Tibial nerve (tissue), 4 donors: ENCODE data around the gene FNTB. TPM values are rescaled to one million over a fixed set of nuclear protein-coding genes. Genes with fewer than 3 reads are reported as not detected.
A peak's percentile ranks its signal among the peaks of the same experiment; 100 is the strongest.

Experiments
- DNase-seq, 2 donors: peaks; one replicate each; pipeline ENCODE4 v3.0.0-alpha.2; 2019; ENCODE audit warnings: low spot score in 2 of 2
- H3K27ac ChIP-seq, 4 donors: fragments of 200-600 bp; sonication (generic) in 3 of 4; one replicate each; pipeline ENCODE4 v1.5.1; 2017 to 2019; ENCODE audit warnings: mild to moderate bottlenecking in 1 of 4
- H3K27me3 ChIP-seq, 2 donors: fragments of 200-600 bp; sonication (generic) in 1 of 2; one replicate each; pipeline versions ENCODE4 v1.5.1 to v1.6.0; 2017 to 2019
- H3K36me3 ChIP-seq, 3 donors: fragments of 200-600 bp; sonication (generic); one replicate each; pipeline ENCODE4 v1.5.1; 2018 to 2019
- H3K4me1 ChIP-seq, 4 donors: fragments of 200-600 bp; sonication (generic) in 3 of 4; one replicate each; pipeline ENCODE4 v1.5.1; 2017 to 2019
- H3K4me3 ChIP-seq, 4 donors: fragments of 200-600 bp; sonication (generic) in 3 of 4; one replicate each; pipeline ENCODE4 v1.5.1; 2017 to 2019; ENCODE audit warnings: mild to moderate bottlenecking in 1 of 4, moderate library complexity in 1 of 4
- H3K9me3 ChIP-seq, 4 donors: fragments of 200-600 bp; sonication (generic) in 3 of 4; one replicate each; pipeline ENCODE4 v1.5.1; 2017 to 2019
- EP300 ChIP-seq, 2 donors: sonication (generic); formaldehyde crosslinking; IDR thresholded peaks; one replicate each; pipeline ENCODE4 v1.6.1; 2017; ENCODE audit warnings: antibody characterized with exemption in 2 of 2, mild to moderate bottlenecking in 1 of 2
- POLR2A ChIP-seq, 2 donors: fragments of 450-650 bp; IDR thresholded peaks; one replicate each; pipeline ENCODE4 v1.6.1; 2017; ENCODE audit warnings: antibody characterized with exemption in 2 of 2, mild to moderate bottlenecking in 2 of 2, moderate library complexity in 2 of 2
- WGBS, 2 donors: methylation state at CpG; one replicate each; pipeline ENCODE4 v1.1.5; 2018; 5-methylcytosine and 5-hydroxymethylcytosine counted together
- total RNA-seq, 4 donors: library from RNA; depleted of rRNA; stranded (reverse); fragments of >200 nt; gene quantifications; one replicate each; pipeline ENCODE4 v1.1.0, GENCODE V29; 2016
- TF ChIP-seq, protein P1 (sequence below), 5 experiments: fragments of 200-600 bp in 3 of 5; fragments of 450-650 bp in 2 of 5; sonication (generic) in 3 of 5; IDR thresholded peaks; one replicate each; pipeline ENCODE4 v1.5.1; 2016 to 2019; ENCODE audit warnings: antibody characterized with exemption in 5 of 5, mild to moderate bottlenecking in 3 of 5, moderate library complexity in 2 of 5

Gene FNTB
- total RNA-seq, 4 donors from 2014 or later: 21.0 to 34.5 (median 31.0) TPM

DNA sequence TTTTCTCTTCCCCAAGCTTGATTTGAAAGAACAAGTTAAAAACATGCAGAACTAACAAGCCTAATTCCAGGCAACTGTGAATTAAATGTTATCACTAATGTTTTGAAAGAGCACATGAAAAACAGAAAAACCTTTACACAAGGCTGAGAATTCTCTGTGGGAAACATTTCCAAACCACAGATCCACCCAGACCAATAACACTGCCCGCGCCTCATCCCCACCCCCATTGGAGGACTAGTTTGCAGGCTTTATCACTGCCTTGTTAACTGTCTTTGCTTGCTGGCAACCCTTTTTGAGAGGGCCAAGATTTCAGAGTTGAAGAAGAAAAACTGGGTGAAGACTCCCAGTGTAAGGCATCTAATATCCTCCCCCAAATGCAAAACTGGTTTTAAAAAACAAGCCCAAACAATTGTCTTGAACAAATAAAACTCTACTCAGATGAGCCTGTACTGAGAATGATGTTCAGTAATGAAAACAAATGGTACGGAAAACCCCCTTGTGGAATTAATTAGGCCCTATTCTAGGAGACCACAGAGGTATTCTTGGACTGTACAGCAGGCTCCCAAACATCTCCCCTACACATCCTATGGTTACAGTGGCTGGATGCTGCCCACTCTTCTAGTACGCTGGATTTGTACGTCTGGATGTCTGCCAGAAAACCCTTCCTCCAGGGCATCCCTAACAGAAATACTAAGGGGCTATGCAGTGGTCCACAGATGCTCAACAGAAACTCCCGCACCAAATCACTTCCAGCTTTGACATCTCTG lies 109.8 kb downstream of the FNTB start:
- DNase-seq: no peak
- Histone ChIP-seq H3K4me3 (no peak overlapping the region), H3K27me3 (no peaks in the 10 kb centered on the region), H3K36me3 (peaks cover 0 to 36% (median 6%) of the 10 kb centered on the region in 3 donors), H3K27ac (peak overlapping the region; percentile 2 to 73 (median 51)), H3K4me1 (peaks cover 0 to 88% (median 55%) of the 10 kb centered on the region in 4 donors), H3K9me3 (no peaks in the 10 kb centered on the region)
- 29 to 49% methylated on average over 6 of the region's 6 CpGs for WGBS, 2 donors
- TF ChIP-seq, protein P1, sequence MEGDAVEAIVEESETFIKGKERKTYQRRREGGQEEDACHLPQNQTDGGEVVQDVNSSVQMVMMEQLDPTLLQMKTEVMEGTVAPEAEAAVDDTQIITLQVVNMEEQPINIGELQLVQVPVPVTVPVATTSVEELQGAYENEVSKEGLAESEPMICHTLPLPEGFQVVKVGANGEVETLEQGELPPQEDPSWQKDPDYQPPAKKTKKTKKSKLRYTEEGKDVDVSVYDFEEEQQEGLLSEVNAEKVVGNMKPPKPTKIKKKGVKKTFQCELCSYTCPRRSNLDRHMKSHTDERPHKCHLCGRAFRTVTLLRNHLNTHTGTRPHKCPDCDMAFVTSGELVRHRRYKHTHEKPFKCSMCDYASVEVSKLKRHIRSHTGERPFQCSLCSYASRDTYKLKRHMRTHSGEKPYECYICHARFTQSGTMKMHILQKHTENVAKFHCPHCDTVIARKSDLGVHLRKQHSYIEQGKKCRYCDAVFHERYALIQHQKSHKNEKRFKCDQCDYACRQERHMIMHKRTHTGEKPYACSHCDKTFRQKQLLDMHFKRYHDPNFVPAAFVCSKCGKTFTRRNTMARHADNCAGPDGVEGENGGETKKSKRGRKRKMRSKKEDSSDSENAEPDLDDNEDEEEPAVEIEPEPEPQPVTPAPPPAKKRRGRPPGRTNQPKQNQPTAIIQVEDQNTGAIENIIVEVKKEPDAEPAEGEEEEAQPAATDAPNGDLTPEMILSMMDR (IDR thresholded peaks at IDR 0.05): no peak
- TF ChIP-seq POLR2A (IDR thresholded peaks at IDR 0.05): no peak
- no peak for TF ChIP-seq EP300 (IDR thresholded peaks at IDR 0.05)

DNA sequence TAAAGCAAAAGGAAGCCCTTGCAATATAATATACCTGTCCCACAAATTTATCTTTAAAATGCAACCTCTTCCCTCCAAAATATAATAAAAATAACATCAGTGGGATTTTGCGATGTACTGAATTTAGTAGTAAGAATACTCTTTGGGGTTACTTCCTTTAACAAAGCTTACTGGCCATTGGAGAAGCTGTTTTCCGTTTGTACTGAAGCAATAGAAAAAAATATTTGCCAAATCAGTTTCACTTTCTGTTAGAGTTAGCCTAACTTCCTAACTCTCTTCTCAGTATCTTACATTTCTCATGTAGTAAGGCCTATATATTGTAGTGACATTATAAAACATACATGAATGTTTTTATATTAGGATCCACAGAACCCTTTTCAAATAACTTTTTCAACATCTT lies 111.9 kb downstream of the FNTB start:
- H3K4me3 ChIP-seq: peak overlapping the region in 2 of 4 donors; percentile 4 to 14

DNA sequence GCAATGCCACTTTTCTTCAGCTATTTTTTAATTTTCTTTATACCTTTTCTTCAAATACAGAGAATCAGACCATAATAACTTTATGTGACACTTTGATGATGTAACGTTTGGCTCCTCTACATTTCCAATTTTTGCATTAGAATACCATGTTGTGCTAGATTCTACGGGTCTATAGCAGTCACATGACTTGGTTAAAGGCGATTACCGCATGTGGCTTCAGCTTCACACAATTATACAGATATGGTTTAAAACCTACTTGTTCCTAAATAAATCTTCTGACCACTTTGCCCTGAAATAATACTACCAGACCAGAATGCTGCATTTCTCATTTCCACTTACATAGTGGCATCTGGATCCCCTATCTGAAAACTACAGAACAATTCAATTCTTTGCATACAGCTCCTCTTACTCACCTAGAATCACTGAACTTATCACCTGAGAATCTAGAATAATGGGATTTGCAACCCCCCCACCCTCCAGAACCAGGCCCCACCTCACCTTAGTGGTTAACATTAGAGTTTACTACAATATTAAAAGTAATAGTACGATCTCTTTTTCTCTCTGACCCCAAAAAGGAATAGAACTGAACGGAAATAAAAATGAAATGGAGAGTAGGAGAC lies 114.3 kb downstream of the FNTB start:
- H3K27me3 ChIP-seq: no peaks in the 10 kb centered on the region
- no peaks in the 10 kb centered on the region for H3K9me3 ChIP-seq
- peak overlapping the region; percentile 78 to 96 (median 84) for H3K4me3 ChIP-seq
- peaks cover 0 to 6% (median 0%) of the 10 kb centered on the region in 3 donors for H3K36me3 ChIP-seq
- TF ChIP-seq POLR2A (IDR thresholded peaks at IDR 0.05) (no peak), EP300 (IDR thresholded peaks at IDR 0.05) (no peak)
- TF ChIP-seq, protein P1 (IDR thresholded peaks at IDR 0.05): no peak
- H3K27ac ChIP-seq: peak overlapping the region; percentile 83 to 97 (median 96)
- peaks cover 0 to 59% (median 49%) of the 10 kb centered on the region in 4 donors for H3K4me1 ChIP-seq
- 18 to 28% methylated on average over 6 of the region's 6 CpGs for WGBS, 2 donors
- DNase-seq: no peak

More for the DNA sequence above, 111.9 kb downstream of the FNTB start:
- H3K9me3 ChIP-seq: no peaks in the 10 kb centered on the region
- no peaks in the 10 kb centered on the region for H3K27me3 ChIP-seq
- no peak for DNase-seq
- TF ChIP-seq, protein P1 (IDR thresholded peaks at IDR 0.05): no peak
- no peak for TF ChIP-seq EP300 (IDR thresholded peaks at IDR 0.05)
- WGBS, 2 donors: 7 to 16% methylated on average over 2 of the region's 2 CpGs
- peaks cover 0 to 15% (median 0%) of the 10 kb centered on the region in 3 donors for H3K36me3 ChIP-seq
- peaks cover 0 to 83% (median 58%) of the 10 kb centered on the region in 4 donors for H3K4me1 ChIP-seq
- H3K27ac ChIP-seq: peak overlapping the region in 3 of 4 donors; percentile 25 to 73 (median 61)

GRCh38 chr14:65101631-65102440 lies 115.1 kb downstream of the FNTB start:
- H3K4me1 ChIP-seq: peaks cover 0 to 51% (median 41%) of the 10 kb centered on the region in 4 donors
- TF ChIP-seq POLR2A (IDR thresholded peaks at IDR 0.05): no peak
- no peak for TF ChIP-seq EP300 (IDR thresholded peaks at IDR 0.05)
- TF ChIP-seq, protein P1 (IDR thresholded peaks at IDR 0.05): no peak
- peak overlapping the region; percentile 78 to 96 (median 84) for H3K4me3 ChIP-seq
- H3K9me3 ChIP-seq: no peaks in the 10 kb centered on the region
- peak overlapping the region; percentile 83 to 97 (median 96) for H3K27ac ChIP-seq
- 0% methylated on average over 21 to 56 of the region's 66 CpGs for WGBS, 2 donors
- DNase-seq: no peak
- no peaks in the 10 kb centered on the region for H3K27me3 ChIP-seq
- peaks cover 0 to 6% (median 0%) of the 10 kb centered on the region in 3 donors for H3K36me3 ChIP-seq
